ENCODE results near the gene EPHB6.

EPHB6 gene

GRCh38 chr7:142867398-142868187 lies 12.7 kb downstream of the EPHB6 start:
- Histone ChIP-seq H3K36me3 (ENCODE audit: control insufficient read depth, low read length) (no peaks in the 10 kb centered on the region), H3K9me3 (ENCODE audit: control insufficient read depth, insufficient read depth, low read length) (no peaks in the 10 kb centered on the region), H3K4me1 (ENCODE audit: control insufficient read depth, low read length) (peaks cover 2% of the 10 kb centered on the region), H4K20me1 (ENCODE audit: control insufficient read depth, insufficient read depth, low read depth, low read length) (no peaks in the 10 kb centered on the region), H3K79me2 (ENCODE audit: control insufficient read depth, low read length) (no peaks in the 10 kb centered on the region), H3K27me3 (ENCODE audit: control insufficient read depth, low read length) (no peaks in the 10 kb centered on the region), H3K4me2 (ENCODE audit: low read length) (no peak overlapping the region), H3K9me2 (replicated peaks; ENCODE audit: control insufficient read depth, low read length) (no peaks in the 10 kb centered on the region), H3F3A (ENCODE audit: control insufficient read depth, insufficient read depth) (no peaks in the 10 kb centered on the region), H3K27ac (ENCODE audit: low read depth, low read length) (no peak overlapping the region), H3K4me3 (ENCODE audit: low read length) (no peak overlapping the region)
- TF ChIP-seq CTCF (IDR thresholded peaks at IDR 0.05; ENCODE audit: low read depth, low read length, poor library complexity, severe bottlenecking) (no peak), EZH2phosphoT487 (IDR thresholded peaks at IDR 0.05; ENCODE audit: borderline replicate concordance, low read length) (no peak)

GRCh38 chr7:142868188-142868985 lies 13.5 kb downstream of the EPHB6 start:
- Histone ChIP-seq H3K4me1 (ENCODE audit: control insufficient read depth, low read length) (no peaks in the 10 kb centered on the region), H3K79me2 (ENCODE audit: control insufficient read depth, low read length) (no peaks in the 10 kb centered on the region), H3K36me3 (ENCODE audit: control insufficient read depth, low read length) (no peaks in the 10 kb centered on the region), H3K9me2 (replicated peaks; ENCODE audit: control insufficient read depth, low read length) (no peaks in the 10 kb centered on the region), H3K4me2 (ENCODE audit: low read length) (no peak overlapping the region), H3K27ac (ENCODE audit: low read depth, low read length) (no peak overlapping the region), H3K4me3 (ENCODE audit: low read length) (no peak overlapping the region), H3F3A (ENCODE audit: control insufficient read depth, insufficient read depth) (no peaks in the 10 kb centered on the region), H4K20me1 (ENCODE audit: control insufficient read depth, insufficient read depth, low read depth, low read length) (no peaks in the 10 kb centered on the region), H3K9me3 (ENCODE audit: control insufficient read depth, insufficient read depth, low read length) (no peaks in the 10 kb centered on the region), H3K27me3 (ENCODE audit: control insufficient read depth, low read length) (no peaks in the 10 kb centered on the region)
- TF ChIP-seq EZH2phosphoT487 (IDR thresholded peaks at IDR 0.05; ENCODE audit: borderline replicate concordance, low read length) (no peak), CTCF (IDR thresholded peaks at IDR 0.05; ENCODE audit: low read depth, low read length, poor library complexity, severe bottlenecking) (peak; percentile 24)

GRCh38 chr7:142868986-142869415 lies 14.1 kb downstream of the EPHB6 start:
- Histone ChIP-seq H3K36me3 (ENCODE audit: control insufficient read depth, low read length) (no peaks in the 10 kb centered on the region), H3K4me1 (ENCODE audit: control insufficient read depth, low read length) (no peaks in the 10 kb centered on the region), H3K9me2 (replicated peaks; ENCODE audit: control insufficient read depth, low read length) (no peaks in the 10 kb centered on the region), H3F3A (ENCODE audit: control insufficient read depth, insufficient read depth) (no peaks in the 10 kb centered on the region), H3K27ac (ENCODE audit: low read depth, low read length) (no peak overlapping the region), H3K9me3 (ENCODE audit: control insufficient read depth, insufficient read depth, low read length) (no peaks in the 10 kb centered on the region), H3K79me2 (ENCODE audit: control insufficient read depth, low read length) (no peaks in the 10 kb centered on the region), H3K4me3 (ENCODE audit: low read length) (no peak overlapping the region), H4K20me1 (ENCODE audit: control insufficient read depth, insufficient read depth, low read depth, low read length) (no peaks in the 10 kb centered on the region), H3K27me3 (ENCODE audit: control insufficient read depth, low read length) (no peaks in the 10 kb centered on the region), H3K4me2 (ENCODE audit: low read length) (no peak overlapping the region)
- TF ChIP-seq CTCF (IDR thresholded peaks at IDR 0.05; ENCODE audit: low read depth, low read length, poor library complexity, severe bottlenecking) (no peak), EZH2phosphoT487 (IDR thresholded peaks at IDR 0.05; ENCODE audit: borderline replicate concordance, low read length) (no peak)

Measured in DOHH2 (cell line).